GM12878 (cell line): ENCODE measurements around the gene TRIP4. TPM values are rescaled to one million over a fixed set of nuclear protein-coding genes. Genes with fewer than 3 reads are reported as not detected.

Source experiments
- CHD1 ChIP-seq: IDR thresholded peaks from 2 replicates; pipeline ENCODE4 v1.6.1; 2012; ENCODE audit warnings: low read depth, low read length, improper control_type of control experiment
- CHD4 ChIP-seq: fragments of 200-600 bp; sonication (generic); IDR thresholded peaks from 2 replicates; pipeline ENCODE4 v1.6.1; 2016; ENCODE audit warnings: mild to moderate bottlenecking
- KAT2A ChIP-seq: conservative IDR thresholded peaks from 2 replicates; pipeline ENCODE4 v1.6.1; 2011; ENCODE audit warnings: low read depth, low read length; ENCODE audit not compliant: control insufficient read depth
- MEF2A ChIP-seq: IDR thresholded peaks from 2 replicates; pipeline ENCODE4 v1.6.1; 2011; ENCODE audit warnings: low read depth, mild to moderate bottlenecking, low read length, moderate library complexity; ENCODE audit not compliant: insufficient read depth
- POU2F2 ChIP-seq: IDR thresholded peaks from 3 replicates; pipeline ENCODE4 v1.6.1; 2011; ENCODE audit warnings: low read depth, mild to moderate bottlenecking, low read length, borderline replicate concordance
- RELA ChIP-seq: fragments of 450-650 bp; IDR thresholded peaks from 2 replicates; pipeline ENCODE4 v1.8.0; 2014; ENCODE audit warnings: borderline replicate concordance; ENCODE audit not compliant: partially characterized antibody
- SKIL ChIP-seq: fragments of 450-650 bp; IDR thresholded peaks from 2 replicates; pipeline ENCODE4 v1.6.1; 2017; ENCODE audit warnings: mild to moderate bottlenecking, low read depth, inconsistent platforms; ENCODE audit not compliant: poor library complexity, severe bottlenecking
- SP1 ChIP-seq: IDR thresholded peaks from one replicate; pipeline ENCODE4 v1.6.1; 2011; ENCODE audit warnings: low read depth, low read length
- USF2 ChIP-seq: IDR thresholded peaks from 2 replicates; pipeline ENCODE4 v1.6.1; 2011; ENCODE audit warnings: low read depth, low read length, improper control_type of control experiment, borderline replicate concordance
- ZBTB33 ChIP-seq: fragments of 450-650 bp; IDR thresholded peaks from 2 replicates; pipeline ENCODE4 v1.6.1; 2017; ENCODE audit warnings: mild to moderate bottlenecking
- ZNF24 ChIP-seq: fragments of 450-650 bp; IDR thresholded peaks from 2 replicates; pipeline ENCODE4 v1.6.1; 2017; ENCODE audit warnings: antibody characterized with exemption, mild to moderate bottlenecking
- ZNF274 ChIP-seq: IDR thresholded peaks from one replicate; pipeline ENCODE4 v1.8.0; 2011; ENCODE audit not compliant: insufficient read length, insufficient read depth
- polyA plus RNA-seq, 11 experiments: library from polyadenylated mRNA; depleted of rRNA in 4 of 11; unstranded in 6 of 11; stranded (reverse) in 5 of 11; fragments of >200 nt; fragmentation: Nextera tagmentation in 4 of 11; fragmentation: Illumina TruSeq in 1 of 11; extraction: Ambion mirVana in 4 of 11; extraction: Trizol in 1 of 11; gene quantifications; 1 replicate in 1 of 11; 2 replicates in 10 of 11; pipeline versions ENCODE4 v1.2.1 to v1.2.3, GENCODE V29; 2011 to 2016; ENCODE audit warnings: inconsistent platforms in 2 of 11, missing spikeins in 2 of 11, low read depth in 1 of 11
- total RNA-seq, 4 experiments: library from RNA; depleted of rRNA in 3 of 4; stranded (reverse); fragments of >200 nt in 3 of 4; fragmentation: Illumina TruSeq in 1 of 4; extraction: Trizol in 1 of 4; gene quantifications; 2 replicates each; pipeline versions ENCODE4 v1.2.1 to v1.2.3, GENCODE V29; 2013 to 2021

The TRIP4 gene
- total and polyA plus RNA-seq, 10 of the 15 experiments (the other 5 are each of a cell fraction or from before 2014, with no cell fraction given) = 6.4 to 24.5 (median 20.0) TPM

GRCh38 chr15:64462492-64462891, 74.9 kb downstream of the TRIP4 start (continued):
- TF ChIP-seq ZNF24 = no peak
- TF ChIP-seq ZBTB33 = no peak
- no peak for TF ChIP-seq CHD4
- TF ChIP-seq POU2F2 = peak; percentile 90
- no peak for TF ChIP-seq ZNF274
- TF ChIP-seq USF2 = no peak
- no peak for TF ChIP-seq CHD1
- TF ChIP-seq SKIL = no peak
- TF ChIP-seq RELA = no peak
- no peak for TF ChIP-seq KAT2A
- TF ChIP-seq SP1 = no peak
- peak; percentile 52; the same call in 1 of the 2 replicates for TF ChIP-seq MEF2A
- TF ChIP-seq, all 136 proteins: peak for 4
